AG04449 (cell line): Measurements from ENCODE around the gene GAK.

ENCODE experiments used
- CTCF ChIA-PET: fragments of 350-600 bp; formaldehyde crosslinking; extraction: SDS; loops from one replicate; lab custom pipeline; 2021; ENCODE audit warnings: antibody characterized with exemption; lab: Yijun Ruan, JAX
- POLR2A ChIA-PET: fragments of 400-600, 350-600 bp; formaldehyde crosslinking; extraction: SDS; loops from one replicate; lab custom pipeline; 2020; ENCODE audit warnings: antibody characterized with exemption, inconsistent platforms; lab: Yijun Ruan, JAX
- DNase-seq: peaks from one replicate; pipeline ENCODE4 v3.0.0-alpha.2; 2010; ENCODE audit warnings: low read depth, low spot score
- H3K4me3 ChIP-seq: 2 replicates; pipeline ENCODE4 v1.5.1; 2011; ENCODE audit warnings: low read depth, mild to moderate bottlenecking, control low read depth, low read length
- TF ChIP-seq, protein P1 (sequence below): IDR thresholded peaks from one replicate; pipeline ENCODE4 v1.5.1; 2011; ENCODE audit warnings: mild to moderate bottlenecking, moderate library complexity, low read length, control low read depth, inconsistent platforms; ENCODE audit not compliant: insufficient read depth; ENCODE audit errors: missing control alignments

Gene GAK

DNA sequence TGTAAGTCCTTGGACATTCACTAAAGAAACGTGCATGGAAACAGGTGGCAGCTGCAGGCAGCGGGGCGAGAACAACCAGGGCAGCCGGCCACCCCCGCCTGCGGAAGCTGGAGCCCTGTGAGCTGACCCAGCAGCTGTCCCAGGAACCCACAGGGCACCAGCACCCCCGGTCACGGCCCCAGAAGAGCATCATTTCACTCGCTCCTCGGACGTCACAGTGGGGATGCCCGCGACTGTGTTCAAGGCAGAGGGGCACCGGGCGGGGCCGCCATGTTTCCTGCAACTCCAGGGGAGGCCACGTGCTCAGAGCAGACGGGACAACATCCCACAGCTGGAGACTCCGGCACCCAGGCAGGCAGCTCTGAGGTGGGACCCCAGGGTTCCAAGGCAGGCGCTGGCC is 61.2 kb downstream of the GAK start:
- H3K4me3 ChIP-seq, result no peak overlapping the region
- ChIA-PET CTCF (no interaction called here), POLR2A (no interaction called here)
- DNase-seq, result no peak
- TF ChIP-seq, protein P1, sequence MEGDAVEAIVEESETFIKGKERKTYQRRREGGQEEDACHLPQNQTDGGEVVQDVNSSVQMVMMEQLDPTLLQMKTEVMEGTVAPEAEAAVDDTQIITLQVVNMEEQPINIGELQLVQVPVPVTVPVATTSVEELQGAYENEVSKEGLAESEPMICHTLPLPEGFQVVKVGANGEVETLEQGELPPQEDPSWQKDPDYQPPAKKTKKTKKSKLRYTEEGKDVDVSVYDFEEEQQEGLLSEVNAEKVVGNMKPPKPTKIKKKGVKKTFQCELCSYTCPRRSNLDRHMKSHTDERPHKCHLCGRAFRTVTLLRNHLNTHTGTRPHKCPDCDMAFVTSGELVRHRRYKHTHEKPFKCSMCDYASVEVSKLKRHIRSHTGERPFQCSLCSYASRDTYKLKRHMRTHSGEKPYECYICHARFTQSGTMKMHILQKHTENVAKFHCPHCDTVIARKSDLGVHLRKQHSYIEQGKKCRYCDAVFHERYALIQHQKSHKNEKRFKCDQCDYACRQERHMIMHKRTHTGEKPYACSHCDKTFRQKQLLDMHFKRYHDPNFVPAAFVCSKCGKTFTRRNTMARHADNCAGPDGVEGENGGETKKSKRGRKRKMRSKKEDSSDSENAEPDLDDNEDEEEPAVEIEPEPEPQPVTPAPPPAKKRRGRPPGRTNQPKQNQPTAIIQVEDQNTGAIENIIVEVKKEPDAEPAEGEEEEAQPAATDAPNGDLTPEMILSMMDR, result no peak

DNA sequence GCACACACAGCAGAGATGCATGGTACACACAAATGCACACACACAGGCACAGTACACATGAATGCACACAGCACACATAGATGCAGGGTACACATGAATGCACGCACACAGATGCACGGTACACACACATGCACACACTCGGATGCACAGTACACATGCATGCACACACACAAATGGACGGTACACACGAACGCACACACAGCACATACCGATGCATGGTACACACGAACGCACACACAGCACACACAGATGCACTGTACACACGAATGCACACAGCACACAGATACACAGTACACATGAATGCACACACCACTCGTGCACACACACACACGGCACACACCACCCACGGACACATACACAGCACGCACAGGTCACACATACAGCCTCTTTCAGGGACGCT is 62.3 kb downstream of the GAK start:
- CTCF ChIA-PET, result no interaction called here
- POLR2A ChIA-PET, result no interaction called here
- no peak for DNase-seq

GRCh38 chr4:868421-868820 is 63.7 kb downstream of the GAK start:
- ChIA-PET POLR2A (no interaction called here), CTCF (no interaction called here)
- TF ChIP-seq, protein P1, result no peak
- H3K4me3 ChIP-seq, result no peak overlapping the region
- DNase-seq, result no peak

More for the DNA sequence above, 62.3 kb downstream of the GAK start:
- no peak overlapping the region for H3K4me3 ChIP-seq
- TF ChIP-seq, protein P1, result no peak

- DNase-seq, result no peak
- CTCF ChIA-PET, result no interaction called here
- TF ChIP-seq, protein P1, result no peak
- no peak overlapping the region for H3K4me3 ChIP-seq
- POLR2A ChIA-PET, result no interaction called here
Measured at GRCh38 chr4:867526-868250, 64.4 kb downstream of the GAK start.

DNA sequence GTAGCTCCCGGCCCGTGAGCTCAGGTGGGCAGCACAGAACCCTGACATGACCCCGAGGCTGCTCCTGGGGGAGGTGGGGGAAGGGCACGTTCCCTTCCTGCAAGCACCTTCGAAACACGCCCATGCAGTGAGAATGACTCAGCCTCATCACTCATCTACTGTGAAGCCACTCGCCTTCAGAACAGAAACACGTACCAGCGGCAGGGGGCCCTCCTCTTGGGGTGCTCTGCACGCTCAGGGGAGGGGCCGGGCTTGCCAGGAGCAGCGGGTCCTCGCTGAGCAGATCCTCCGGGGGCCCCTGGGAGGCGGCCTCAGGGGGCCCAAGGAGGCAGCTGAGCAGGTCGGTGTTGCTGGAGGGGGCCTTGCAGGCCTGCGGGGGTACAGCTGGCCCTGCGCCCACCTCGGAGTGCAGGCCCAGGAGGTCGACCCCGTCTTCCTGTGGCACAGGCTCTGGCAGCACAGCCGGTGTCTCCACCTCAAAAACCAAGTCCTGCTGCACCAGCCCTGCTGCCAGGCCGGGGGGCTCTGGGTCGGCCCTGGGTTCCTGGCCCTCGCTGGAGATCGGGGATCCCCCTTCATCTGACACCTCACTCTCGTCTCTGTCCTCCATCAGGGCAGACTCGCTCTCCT is 65.2 kb downstream of the GAK start:
- TF ChIP-seq, protein P1, result no peak
- POLR2A ChIA-PET, result no interaction called here
- H3K4me3 ChIP-seq, result no peak overlapping the region
- no peak for DNase-seq
- CTCF ChIA-PET, result no interaction called here

- ChIA-PET CTCF (no interaction called here), POLR2A (no interaction called here)
- TF ChIP-seq, protein P1, result no peak
- DNase-seq, result no peak
- no peak overlapping the region for H3K4me3 ChIP-seq
Measured at GRCh38 chr4:866068-866760, 65.9 kb downstream of the GAK start.
